ENCODE data around the gene RPTOR. TPM values are rescaled to one million over a fixed set of nuclear protein-coding genes. Genes with fewer than 3 reads are reported as not detected.

Gene RPTOR
- total RNA-seq, 2 experiments from 2014 or later, result 48.1 to 87.8 TPM

DNA sequence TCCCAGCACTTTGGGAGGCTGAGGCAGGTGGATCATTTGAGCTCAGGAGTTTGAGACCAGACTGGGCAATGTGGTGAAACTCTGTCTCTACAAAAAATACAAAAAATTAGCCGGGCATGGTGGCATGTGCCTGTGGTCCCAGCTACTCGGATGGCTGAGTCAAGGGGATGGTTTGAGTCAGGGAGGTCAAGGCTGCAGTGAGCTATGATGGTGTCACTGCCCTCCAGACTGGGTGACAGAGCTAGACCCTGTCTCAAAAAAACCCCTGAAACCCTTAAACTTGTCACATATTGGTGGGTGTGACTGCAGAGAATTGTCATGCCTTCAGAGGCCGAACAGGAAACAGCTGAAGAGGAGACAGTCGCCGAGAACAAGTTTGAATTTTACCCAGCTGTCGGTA is 13.4 kb downstream of the RPTOR start:
- Histone ChIP-seq H3K36me3 (ENCODE audit: insufficient read depth, low read length) (peaks cover 27% of the 10 kb centered on the region), H2AFZ (ENCODE audit: low read length) (no peak overlapping the region), H3K4me1 (ENCODE audit: insufficient read depth, low read length, poor library complexity, severe bottlenecking) (no peaks in the 10 kb centered on the region), H3K27ac (ENCODE audit: low read depth, low read length, poor library complexity, severe bottlenecking) (no peak overlapping the region), H3K9me3 (ENCODE audit: low read length) (no peaks in the 10 kb centered on the region), H3K79me2 (ENCODE audit: insufficient read depth, low read depth, low read length) (peaks cover 50% of the 10 kb centered on the region), H3K9me2 (ENCODE audit: insufficient read depth, low read length) (no peaks in the 10 kb centered on the region), H4K20me1 (ENCODE audit: insufficient read depth, low read length) (peaks cover 19% of the 10 kb centered on the region; the same call in 1 of the 2 replicates), H3K4me3 (ENCODE audit: low read depth, low read length, poor library complexity, severe bottlenecking) (no peak overlapping the region), H3K4me2 (ENCODE audit: low read length) (no peak overlapping the region)
- intact Hi-C loops (cut with micrococcal nuclease; ENCODE audit: unreplicated experiment), result no loop called here
- CTCF ChIA-PET (ENCODE audit: unreplicated experiment), result no interaction called here
- DNase-seq (ENCODE audit: low spot score), result no peak
- POLR2A ChIA-PET, result interaction anchor here (0.6 kb wide), 1 partner anchor 314 kb away, joined by 4 read pairs; no protein-coding TSS in a partner anchor
- TF ChIP-seq EZH2phosphoT487 (IDR thresholded peaks at IDR 0.05; ENCODE audit: borderline replicate concordance, low read depth, low read length) (no peak), CTCF (conservative IDR thresholded peaks at IDR 0.05; ENCODE audit: low read length) (no peak)
- no TSS peak for BruUV-seq (replicated peaks)

DNA sequence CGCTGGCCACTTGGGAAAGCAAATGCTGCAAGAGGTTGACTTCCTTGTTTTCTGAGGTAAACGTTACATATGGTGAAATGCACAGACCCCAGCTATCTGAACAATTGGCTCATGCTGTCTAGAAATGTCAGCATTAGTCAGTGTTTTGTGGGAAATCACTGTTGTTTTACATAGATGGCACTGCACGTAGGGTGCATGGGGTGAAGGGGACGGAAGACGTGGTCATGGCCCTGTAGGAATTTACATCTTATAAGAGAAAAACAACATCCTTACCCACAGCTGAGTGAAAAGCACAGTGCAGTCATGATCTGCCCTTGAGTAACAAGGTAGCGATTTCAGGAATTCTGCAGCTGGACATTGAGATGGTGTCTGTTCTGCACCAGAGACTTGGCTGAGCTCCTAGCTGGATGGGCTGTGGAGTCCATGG is 15.2 kb downstream of the RPTOR start:
- peaks cover 19% of the 10 kb centered on the region for H3K36me3 ChIP-seq (ENCODE audit: insufficient read depth, low read length)
- no peak for DNase-seq (ENCODE audit: low spot score)
- peaks cover 41% of the 10 kb centered on the region for H3K79me2 ChIP-seq (ENCODE audit: insufficient read depth, low read depth, low read length)
- H3K4me1 ChIP-seq (ENCODE audit: insufficient read depth, low read length, poor library complexity, severe bottlenecking), result no peaks in the 10 kb centered on the region
- no peak overlapping the region for H3K4me3 ChIP-seq (ENCODE audit: low read depth, low read length, poor library complexity, severe bottlenecking)
- intact Hi-C loops (cut with micrococcal nuclease; ENCODE audit: unreplicated experiment), result no loop called here
- H4K20me1 ChIP-seq (ENCODE audit: insufficient read depth, low read length), result peaks cover 15% of the 10 kb centered on the region; the same call in 1 of the 2 replicates
- no peak overlapping the region for H3K4me2 ChIP-seq (ENCODE audit: low read length)
- H3K9me2 ChIP-seq (ENCODE audit: insufficient read depth, low read length), result no peaks in the 10 kb centered on the region
- H3K27ac ChIP-seq (ENCODE audit: low read depth, low read length, poor library complexity, severe bottlenecking), result no peak overlapping the region
- ChIA-PET CTCF (ENCODE audit: unreplicated experiment) (no interaction called here), POLR2A (interaction anchor here (1.0 kb wide), 1 partner anchor 11 kb away, joined by 4 read pairs; no protein-coding TSS in a partner anchor)
- H3K9me3 ChIP-seq (ENCODE audit: low read length), result no peaks in the 10 kb centered on the region
- BruUV-seq (replicated peaks), result no TSS peak
- TF ChIP-seq CTCF (conservative IDR thresholded peaks at IDR 0.05; ENCODE audit: low read length) (no peak), EZH2phosphoT487 (IDR thresholded peaks at IDR 0.05; ENCODE audit: borderline replicate concordance, low read depth, low read length) (no peak)
- H2AFZ ChIP-seq (ENCODE audit: low read length), result no peak overlapping the region

DNA sequence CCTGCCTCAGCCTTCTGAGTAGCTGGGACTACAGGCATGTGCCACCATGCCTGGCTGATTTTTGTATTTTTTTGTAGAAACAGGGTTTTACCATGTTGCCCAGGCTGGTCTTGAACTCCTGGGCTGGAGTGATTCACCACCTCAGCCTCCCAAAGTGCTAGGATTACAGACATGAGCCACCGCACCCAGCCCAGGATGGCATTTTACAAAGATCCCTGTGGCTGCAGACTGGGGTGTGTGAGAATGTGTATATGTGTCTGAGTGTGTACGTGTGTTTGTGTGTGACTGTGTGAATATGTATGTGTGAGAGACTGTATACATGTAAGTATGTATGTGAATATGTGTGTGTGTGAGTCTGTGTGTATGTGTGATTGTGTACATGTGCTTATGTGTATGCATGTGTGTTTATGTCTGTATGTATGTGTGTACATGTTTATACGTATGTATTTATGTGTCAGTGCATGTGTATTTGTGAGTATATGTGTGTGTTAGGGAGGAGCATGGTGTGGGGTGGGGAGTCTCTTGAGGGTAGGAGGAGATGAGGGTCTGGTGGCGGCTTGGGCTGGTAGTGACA is 17.0 kb downstream of the RPTOR start:
- BruUV-seq (replicated peaks), result no TSS peak
- 0 out of 2 replicates have a peak, but pooled peaks cover 3% of the 10 kb centered on the region for H3K36me3 ChIP-seq (ENCODE audit: insufficient read depth, low read length)
- H4K20me1 ChIP-seq (ENCODE audit: insufficient read depth, low read length), result peaks cover 15% of the 10 kb centered on the region; the same call in 1 of the 2 replicates
- H3K27ac ChIP-seq (ENCODE audit: low read depth, low read length, poor library complexity, severe bottlenecking), result no peak overlapping the region
- no peaks in the 10 kb centered on the region for H3K9me3 ChIP-seq (ENCODE audit: low read length)
- peaks cover 39% of the 10 kb centered on the region for H3K79me2 ChIP-seq (ENCODE audit: insufficient read depth, low read depth, low read length)
- no peak for DNase-seq (ENCODE audit: low spot score)
- H3K4me2 ChIP-seq (ENCODE audit: low read length), result no peak overlapping the region
- CTCF ChIA-PET (ENCODE audit: unreplicated experiment), result no interaction called here
- TF ChIP-seq EZH2phosphoT487 (IDR thresholded peaks at IDR 0.05; ENCODE audit: borderline replicate concordance, low read depth, low read length), result no peak
- H3K9me2 ChIP-seq (ENCODE audit: insufficient read depth, low read length), result no peaks in the 10 kb centered on the region
- POLR2A ChIA-PET, result interaction anchor here (0.6 kb wide), 1 partner anchor 563 kb away, joined by 4 read pairs; no protein-coding TSS in a partner anchor
- H3K4me3 ChIP-seq (ENCODE audit: low read depth, low read length, poor library complexity, severe bottlenecking), result no peak overlapping the region
- intact Hi-C loops (cut with micrococcal nuclease; ENCODE audit: unreplicated experiment), result no loop called here
- no peak overlapping the region for H2AFZ ChIP-seq (ENCODE audit: low read length)
- H3K4me1 ChIP-seq (ENCODE audit: insufficient read depth, low read length, poor library complexity, severe bottlenecking), result no peaks in the 10 kb centered on the region

All from OCI-LY7 (cell line).